H1 (cell line): ENCODE results near the gene CNN3. TPM values are rescaled to one million over a fixed set of nuclear protein-coding genes. Genes with fewer than 3 reads are reported as not detected.
A peak's percentile ranks its signal among the peaks of the same experiment; 100 is the strongest.

Experiments used
- CTCF ChIA-PET: fragments of 300-600 bp; sonication (Branson Sonifier 250); formaldehyde crosslinking; loops from one replicate; lab custom pipeline; 2021; ENCODE audit not compliant: partially characterized antibody; lab: Charles Lee
- POLR2A ChIA-PET: fragments of 300-600 bp; sonication (Branson Sonifier 250); formaldehyde crosslinking; loops from one replicate; lab custom pipeline; 2021; ENCODE audit warnings: inconsistent platforms; ENCODE audit not compliant: partially characterized antibody; lab: Charles Lee
- DNase-seq, 2 experiments: peaks; one replicate each; pipeline versions ENCODE4 v3.0.0 to v3.0.0-alpha.2; 2010 to 2022; ENCODE audit warnings: low spot score in 2 of 2, low read depth in 1 of 2, mixed read lengths in 1 of 2
- FAIRE-seq: peaks from 2 replicates; lab custom pipeline; 2011; peaks lifted over from hg19 to GRCh38; lab: Jason Lieb, UNC
- H2AFZ ChIP-seq: 2 replicates; pipeline ENCODE4 v1.8.1; 2012; ENCODE audit warnings: low read length, inconsistent platforms
- H2AK5ac ChIP-seq: 2 replicates; pipeline ENCODE4 v1.6.1; 2013; ENCODE audit warnings: low read depth, low read length
- H2BK120ac ChIP-seq: replicated peaks from 2 replicates; pipeline ENCODE3; 2013; ENCODE audit warnings: low read depth, low read length, inconsistent platforms
- H2BK12ac ChIP-seq: 2 replicates; pipeline ENCODE4 v1.6.1; 2013; ENCODE audit warnings: low read depth, low read length
- H2BK15ac ChIP-seq: 2 replicates; pipeline ENCODE4 v1.6.1; 2013; ENCODE audit warnings: low read length
- H2BK20ac ChIP-seq: 2 replicates; pipeline ENCODE4 v1.6.1; 2013; ENCODE audit warnings: low read length
- H2BK5ac ChIP-seq: 2 replicates; pipeline ENCODE4 v1.6.1; 2013; ENCODE audit warnings: low read depth, low read length
- H3K14ac ChIP-seq: 2 replicates; pipeline ENCODE4 v1.6.1; 2013; ENCODE audit warnings: inconsistent platforms; ENCODE audit not compliant: insufficient read length
- H3K18ac ChIP-seq: 2 replicates; pipeline ENCODE4 v1.6.1; 2013; ENCODE audit warnings: low read length; ENCODE audit errors: extremely low read depth
- H3K23ac ChIP-seq: 2 replicates; pipeline ENCODE4 v1.6.1; 2013; ENCODE audit warnings: inconsistent platforms; ENCODE audit not compliant: insufficient read length
- H3K23me2 ChIP-seq: 2 replicates; pipeline ENCODE4 v1.6.1; 2013; ENCODE audit warnings: low read depth, low read length
- H3K27ac ChIP-seq: 2 replicates; pipeline ENCODE4 v1.6.1; 2011; ENCODE audit warnings: low read depth, low read length, inconsistent platforms
- H3K27me3 ChIP-seq, 4 experiments: replicated peaks in 1 of 4; 1 replicate in 1 of 4; 2 replicates in 3 of 4; pipeline versions ENCODE4 v1.6.1 to v1.8.1; 2011 to 2013; ENCODE audit warnings: low read length in 3 of 4, mild to moderate bottlenecking in 3 of 4, inconsistent platforms in 2 of 4, mixed read lengths in 2 of 4, moderate library complexity in 1 of 4; ENCODE audit not compliant: control insufficient read depth in 3 of 4, insufficient read depth in 3 of 4; ENCODE audit errors: extremely low read depth in 1 of 4
- H3K36me3 ChIP-seq, 4 experiments: 2 replicates each; pipeline versions ENCODE4 v1.6.1 to v1.8.1; 2011 to 2013; ENCODE audit warnings: mild to moderate bottlenecking in 4 of 4, low read length in 3 of 4, moderate library complexity in 2 of 4, control low read depth in 1 of 4, inconsistent platforms in 1 of 4; ENCODE audit not compliant: insufficient read depth in 4 of 4, control insufficient read depth in 2 of 4
- H3K4ac ChIP-seq: replicated peaks from 2 replicates; pipeline ENCODE3; 2013; ENCODE audit warnings: low read length, low read depth, mixed read lengths, inconsistent platforms; ENCODE audit not compliant: insufficient read length
- H3K4me1 ChIP-seq, 4 experiments: replicated peaks in 1 of 4; 1 replicate in 1 of 4; 2 replicates in 3 of 4; pipeline versions ENCODE4 v1.6.1 to v1.8.1; 2011 to 2013; ENCODE audit warnings: low read length in 3 of 4, inconsistent platforms in 2 of 4, mixed read lengths in 1 of 4; ENCODE audit not compliant: insufficient read depth in 4 of 4, control insufficient read depth in 3 of 4
- H3K4me2 ChIP-seq, 2 experiments: 2 replicates each; pipeline versions ENCODE4 v1.6.1 to v1.8.1; 2011 to 2013; ENCODE audit warnings: low read depth in 2 of 2, low read length in 2 of 2, control low read depth in 1 of 2, inconsistent platforms in 1 of 2, mild to moderate bottlenecking in 1 of 2; ENCODE audit not compliant: insufficient read depth in 1 of 2
- H3K4me3 ChIP-seq, 4 experiments: fragments of 200-600, 300-600 bp in 1 of 4; sonication (generic), shearing (Covaris generic), sonication (Bioruptor Twin) in 1 of 4; 2 replicates each; pipeline versions ENCODE4 v1.5.1 to v1.8.1; 2011 to 2016; ENCODE audit warnings: low read length in 4 of 4, low read depth in 3 of 4, control low read depth in 2 of 4, inconsistent platforms in 2 of 4, mild to moderate bottlenecking in 2 of 4, mixed read lengths in 1 of 4, moderate library complexity in 1 of 4; ENCODE audit not compliant: insufficient read depth in 2 of 4; ENCODE audit errors: extremely low read depth in 1 of 4
- H3K56ac ChIP-seq: replicated peaks from 2 replicates; pipeline ENCODE3; 2013; ENCODE audit warnings: low read depth, mild to moderate bottlenecking, mixed read lengths, low read length, inconsistent platforms; ENCODE audit not compliant: insufficient read length
- H3K79me1 ChIP-seq: 2 replicates; pipeline ENCODE4 v1.6.1; 2013; ENCODE audit warnings: low read depth, low read length, control low read depth
- H3K79me2 ChIP-seq, 2 experiments: 2 replicates each; pipeline versions ENCODE4 v1.6.1 to v1.8.1; 2012 to 2013; ENCODE audit warnings: low read length in 2 of 2, mild to moderate bottlenecking in 2 of 2, inconsistent platforms in 1 of 2; ENCODE audit not compliant: insufficient read depth in 2 of 2, control insufficient read depth in 1 of 2
- H3K9ac ChIP-seq, 4 experiments: replicated peaks in 1 of 4; 1 replicate in 1 of 4; 2 replicates in 3 of 4; pipeline versions ENCODE4 v1.6.1 to v1.8.1; 2011 to 2013; ENCODE audit warnings: low read depth in 3 of 4, low read length in 3 of 4, control low read depth in 2 of 4, mild to moderate bottlenecking in 2 of 4, moderate library complexity in 2 of 4, inconsistent platforms in 1 of 4; ENCODE audit errors: extremely low read depth in 1 of 4
- H3K9me3 ChIP-seq, 2 experiments: 2 replicates each; pipeline versions ENCODE4 v1.6.1 to v1.8.1; 2012 to 2013; ENCODE audit warnings: mild to moderate bottlenecking in 2 of 2, moderate library complexity in 2 of 2, control low read depth in 1 of 2, inconsistent platforms in 1 of 2, low read depth in 1 of 2, low read length in 1 of 2, mixed read lengths in 1 of 2; ENCODE audit not compliant: insufficient read depth in 2 of 2
- H4K20me1 ChIP-seq, 2 experiments: replicated peaks in 1 of 2; 2 replicates each; pipeline versions ENCODE3 to v1.8.1; 2011 to 2013; ENCODE audit warnings: inconsistent platforms in 2 of 2, low read length in 2 of 2, mild to moderate bottlenecking in 1 of 2; ENCODE audit not compliant: insufficient read depth in 2 of 2, control insufficient read depth in 1 of 2
- H4K5ac ChIP-seq: 2 replicates; pipeline ENCODE4 v1.6.1; 2013; ENCODE audit warnings: low read length, low read depth, mixed read lengths, inconsistent platforms; ENCODE audit not compliant: insufficient read length
- H4K8ac ChIP-seq: 2 replicates; pipeline ENCODE4 v1.8.0; 2013; ENCODE audit warnings: mild to moderate bottlenecking, moderate library complexity, low read length, inconsistent platforms; ENCODE audit not compliant: insufficient read depth; ENCODE audit errors: extremely low read depth
- H4K91ac ChIP-seq: replicated peaks from 2 replicates; pipeline ENCODE3; 2013; ENCODE audit warnings: low read length, mixed read lengths, inconsistent platforms; ENCODE audit not compliant: insufficient read length
- ATF3 ChIP-seq: IDR thresholded peaks from 2 replicates; pipeline ENCODE4 v1.6.1; 2011; ENCODE audit warnings: low read depth, mild to moderate bottlenecking, low read length; ENCODE audit not compliant: insufficient read depth
- BACH1 ChIP-seq: IDR thresholded peaks from 2 replicates; pipeline ENCODE4 v1.6.1; 2012; ENCODE audit warnings: low read length, improper control_type of control experiment
- CBX5 ChIP-seq: fragments of 300-800, 300-1000 bp; sonication (generic); IDR thresholded peaks from 2 replicates; pipeline ENCODE4 v1.7.1; 2016; ENCODE audit warnings: antibody characterized with exemption, low read length, low read depth
- EP300 ChIP-seq, 2 experiments: IDR thresholded peaks; 1 replicate in 1 of 2; 2 replicates in 1 of 2; pipeline ENCODE4 v1.6.1; 2011 to 2012; ENCODE audit warnings: low read depth in 2 of 2, low read length in 2 of 2, mild to moderate bottlenecking in 2 of 2, borderline replicate concordance in 1 of 2, inconsistent platforms in 1 of 2, moderate library complexity in 1 of 2
- GTF2F1 ChIP-seq: IDR thresholded peaks from 2 replicates; pipeline ENCODE4 v1.6.1; 2012; ENCODE audit warnings: low read depth, low read length, improper control_type of control experiment, borderline replicate concordance
- MAFK ChIP-seq: IDR thresholded peaks from 2 replicates; pipeline ENCODE4 v1.6.1; 2012; ENCODE audit warnings: low read depth, mild to moderate bottlenecking, improper control_type of control experiment, low read length
- NANOG ChIP-seq: IDR thresholded peaks from 2 replicates; pipeline ENCODE4 v1.6.1; 2011; ENCODE audit warnings: low read length, low read depth, mild to moderate bottlenecking, inconsistent platforms; ENCODE audit not compliant: insufficient read depth, poor library complexity, severe bottlenecking
- NRF1 ChIP-seq: IDR thresholded peaks from 2 replicates; pipeline ENCODE4 v1.6.1; 2011; ENCODE audit warnings: mild to moderate bottlenecking, low read depth, low read length, improper control_type of control experiment
- PHF8 ChIP-seq: fragments of 200-600 bp; sonication (generic); conservative IDR thresholded peaks from 2 replicates; pipeline ENCODE4 v1.7.1; 2012; ENCODE audit warnings: low read depth, mild to moderate bottlenecking, inconsistent platforms, low read length, moderate library complexity
- SP1 ChIP-seq: IDR thresholded peaks from 2 replicates; pipeline ENCODE4 v1.6.1; 2011; ENCODE audit warnings: low read depth, low read length
- SP2 ChIP-seq: IDR thresholded peaks from 2 replicates; pipeline ENCODE4 v1.6.1; 2012; ENCODE audit warnings: mild to moderate bottlenecking, low read length, inconsistent platforms
- TAF1 ChIP-seq: IDR thresholded peaks from 2 replicates; pipeline ENCODE4 v1.6.1; 2011; ENCODE audit warnings: mild to moderate bottlenecking, low read depth, low read length
- TBP ChIP-seq: IDR thresholded peaks from 2 replicates; pipeline ENCODE4 v1.6.1; 2011; ENCODE audit warnings: low read depth, low read length, improper control_type of control experiment
- WGBS, 2 experiments: shearing (Covaris generic) in 1 of 2; methylation state at CpG; one replicate each; pipeline versions ENCODE4 v1.1.6 to v1.1.7; 2013 to 2015; ENCODE audit warnings: low lambda C conversion rate in 2 of 2, mixed read lengths in 2 of 2, inconsistent platforms in 1 of 2, low coverage in 1 of 2, missing lambda C conversion rate in 1 of 2; ENCODE audit not compliant: insufficient replicate concordance in 2 of 2, insufficient coverage in 1 of 2, insufficient read length in 1 of 2; ENCODE audit errors: extremely low coverage in 1 of 2, missing lambda C conversion rate in 1 of 2; 5-methylcytosine and 5-hydroxymethylcytosine counted together
- polyA plus RNA-seq, 7 experiments: library from polyadenylated mRNA; depleted of rRNA in 3 of 7; stranded (reverse) in 5 of 7; unstranded in 2 of 7; fragments of >200 nt in 5 of 7; fragments of 200-250 nt in 2 of 7; gene quantifications; 1 replicate in 5 of 7; 2 replicates in 1 of 7; 4 replicates in 1 of 7; pipeline versions ENCODE4 v1.2.1 to v1.2.3, GENCODE V29; 2011 to 2013; ENCODE audit warnings: missing spikeins in 2 of 7, mixed read lengths in 2 of 7
- total RNA-seq: library from RNA; stranded (reverse); fragmentation: NEBNext Ultra II Directional; extraction: Animal tissue kit (Norgen Biotek cat#: 25700); gene quantifications from 2 replicates; pipeline ENCODE4 v1.2.1, GENCODE V29; 2021

Gene CNN3
- total and polyA plus RNA-seq, 2 of the 8 experiments (the other 6 are each of a cell fraction or from before 2014, with no cell fraction given) = 134 to 266 TPM

GRCh38 chr1:94971491-94971924 lies 44.6 kb upstream of the CNN3 start:
- H3K4ac ChIP-seq = no peak overlapping the region
- no peak overlapping the region for H4K8ac ChIP-seq
- no peak overlapping the region for H3K9ac ChIP-seq
- H2BK20ac ChIP-seq = 0 out of 2 replicates have a peak overlapping the region, but pooled peaks have one; percentile 61
- 91% methylated on average over 6 of the region's 6 CpGs; no CpG with 5 or more reads in 1 of the 2 experiments for WGBS, 2 experiments
- no peak overlapping the region for H3K56ac ChIP-seq
- DNase-seq = no peak
- H3K79me2 ChIP-seq = no peaks in the 10 kb centered on the region
- no peaks in the 10 kb centered on the region for H3K79me1 ChIP-seq
- no peak overlapping the region for H4K91ac ChIP-seq
- H3K9me3 ChIP-seq = no peaks in the 10 kb centered on the region
- H3K36me3 ChIP-seq = no peaks in the 10 kb centered on the region
- H3K4me2 ChIP-seq = no peak overlapping the region
- no peak overlapping the region for H3K23ac ChIP-seq
- CTCF ChIA-PET = no interaction called here
- H3K14ac ChIP-seq = no peak overlapping the region
- no peak overlapping the region for H4K5ac ChIP-seq
- peaks cover 0 to 4% (median 3%) of the 10 kb centered on the region in 4 experiments; a peak in 4 of 7 replicates for H3K4me1 ChIP-seq
- no peak overlapping the region for H3K4me3 ChIP-seq
- no peaks in the 10 kb centered on the region for H4K20me1 ChIP-seq
- H3K18ac ChIP-seq = no peak overlapping the region
- H2BK15ac ChIP-seq = no peak overlapping the region
- no peak overlapping the region for H2BK12ac ChIP-seq
- no peaks in the 10 kb centered on the region for H3K23me2 ChIP-seq
- TF ChIP-seq MAFK (no peak), CBX5 (no peak), SP1 (no peak), BACH1 (no peak), SP2 (no peak), EP300 (IDR thresholded peaks at IDR 0.05; ENCODE audit: borderline replicate concordance in 1 of 2, low read depth in 2 of 2, low read length in 2 of 2) (no peak), PHF8 (no peak), GTF2F1 (no peak), ATF3 (no peak), TAF1 (no peak), NRF1 (no peak), NANOG (no peak), TBP (no peak)
- TF ChIP-seq, all 59 proteins: peak for 0
- no peak overlapping the region for H3K27ac ChIP-seq
- no peaks in the 10 kb centered on the region for H3K27me3 ChIP-seq
- no peak overlapping the region for H2AK5ac ChIP-seq
- H2BK5ac ChIP-seq = 0 out of 2 replicates have a peak overlapping the region, but pooled peaks have one; percentile 60
- no peak overlapping the region for H2AFZ ChIP-seq
- POLR2A ChIA-PET = interaction anchor here (1.1 kb wide), 1 partner anchor 18 kb away, joined by 4 read pairs; no protein-coding TSS in a partner anchor
- no peak for FAIRE-seq
- no peak overlapping the region for H2BK120ac ChIP-seq
